Measurements from ENCODE around the gene IL10RA. TPM values are rescaled to one million over a fixed set of nuclear protein-coding genes. Genes with fewer than 3 reads are reported as not detected.

The IL10RA gene
- total and polyA plus RNA-seq, 12 donors, result 2.7 to 50.5 (median 25.5) TPM

DNA sequence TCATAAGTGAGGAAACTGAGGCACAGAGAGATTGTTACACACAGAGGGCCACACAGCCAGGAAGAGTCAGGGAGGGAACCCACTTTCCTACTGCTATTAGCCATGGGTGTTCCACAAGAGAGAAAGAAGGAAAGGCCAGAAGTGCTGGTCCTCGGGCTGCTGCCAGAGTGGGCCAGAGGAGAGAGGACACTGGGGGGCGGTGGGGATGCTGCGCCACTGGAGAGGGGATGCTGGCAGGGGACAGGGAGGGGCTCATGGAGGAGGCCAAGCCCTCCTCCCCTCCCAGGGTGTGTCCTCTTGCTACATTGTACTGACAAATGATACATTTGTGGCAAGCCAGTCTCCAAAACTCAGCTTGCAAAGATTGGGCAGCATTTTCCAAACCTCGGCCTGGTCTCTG lies 9.9 kb downstream of the IL10RA start:
- TF ChIP-seq, protein P1, sequence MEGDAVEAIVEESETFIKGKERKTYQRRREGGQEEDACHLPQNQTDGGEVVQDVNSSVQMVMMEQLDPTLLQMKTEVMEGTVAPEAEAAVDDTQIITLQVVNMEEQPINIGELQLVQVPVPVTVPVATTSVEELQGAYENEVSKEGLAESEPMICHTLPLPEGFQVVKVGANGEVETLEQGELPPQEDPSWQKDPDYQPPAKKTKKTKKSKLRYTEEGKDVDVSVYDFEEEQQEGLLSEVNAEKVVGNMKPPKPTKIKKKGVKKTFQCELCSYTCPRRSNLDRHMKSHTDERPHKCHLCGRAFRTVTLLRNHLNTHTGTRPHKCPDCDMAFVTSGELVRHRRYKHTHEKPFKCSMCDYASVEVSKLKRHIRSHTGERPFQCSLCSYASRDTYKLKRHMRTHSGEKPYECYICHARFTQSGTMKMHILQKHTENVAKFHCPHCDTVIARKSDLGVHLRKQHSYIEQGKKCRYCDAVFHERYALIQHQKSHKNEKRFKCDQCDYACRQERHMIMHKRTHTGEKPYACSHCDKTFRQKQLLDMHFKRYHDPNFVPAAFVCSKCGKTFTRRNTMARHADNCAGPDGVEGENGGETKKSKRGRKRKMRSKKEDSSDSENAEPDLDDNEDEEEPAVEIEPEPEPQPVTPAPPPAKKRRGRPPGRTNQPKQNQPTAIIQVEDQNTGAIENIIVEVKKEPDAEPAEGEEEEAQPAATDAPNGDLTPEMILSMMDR (IDR thresholded peaks at IDR 0.05), result no peak
- TF ChIP-seq POLR2A (IDR thresholded peaks at IDR 0.05), result no peak
- 82 to 92% (median 84%) methylated on average over 3 to 4 of the region's 4 CpGs for WGBS, 4 donors
- peaks cover 0 to 7% of the 10 kb centered on the region in 2 donors for H3K36me3 ChIP-seq (replicated peaks in 1 of 2)

DNA sequence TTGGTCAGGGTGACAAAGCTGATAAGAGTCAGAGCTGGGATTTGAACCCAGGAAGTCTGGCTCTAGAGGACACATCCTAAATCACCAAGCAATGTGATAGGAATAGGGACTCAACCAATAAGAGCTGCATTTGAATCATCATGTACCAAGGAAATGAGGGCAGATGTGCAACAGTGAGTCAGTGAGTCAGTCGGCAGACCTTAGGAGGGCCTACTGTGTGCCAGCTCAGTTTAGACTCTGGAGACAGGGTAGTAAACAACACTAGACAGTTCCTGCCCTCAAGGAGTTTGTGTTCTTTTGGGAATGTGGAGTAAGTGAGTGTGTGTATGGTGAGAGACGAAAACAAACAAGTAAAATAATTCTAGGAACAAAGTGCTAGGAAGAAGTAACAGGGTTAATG lies 11.2 kb downstream of the IL10RA start:
- WGBS, 4 donors, result 85 to 95% (median 88%) methylated on average over 2 of the region's 2 CpGs
- DNase-seq, result peak in 1 of 7 donors; percentile 15
- no peak overlapping the region for H3K27ac ChIP-seq
- no peaks in the 10 kb centered on the region for H3K27me3 ChIP-seq
- TF ChIP-seq POLR2A (IDR thresholded peaks at IDR 0.05), result no peak
- no peaks in the 10 kb centered on the region for H3K9me3 ChIP-seq (replicated peaks in 1 of 3)
- intact Hi-C loops (cut with DNase I), result no loop called here
- H3K4me1 ChIP-seq (replicated peaks in 1 of 2), result peaks cover 0 to 8% of the 10 kb centered on the region in 2 donors
- H3K36me3 ChIP-seq (replicated peaks in 1 of 2), result peaks cover 0 to 7% of the 10 kb centered on the region in 2 donors
- H3K4me3 ChIP-seq, result no peak overlapping the region

More for the DNA sequence above, 9.9 kb downstream of the IL10RA start:
- Histone ChIP-seq H3K9me3 (replicated peaks in 1 of 3) (no peaks in the 10 kb centered on the region), H3K4me3 (no peak overlapping the region), H3K27ac (no peak overlapping the region), H3K27me3 (no peaks in the 10 kb centered on the region), H3K4me1 (replicated peaks in 1 of 2) (no peaks in the 10 kb centered on the region)
- DNase-seq, result no peak
- intact Hi-C loops (cut with DNase I), result no loop called here

DNA sequence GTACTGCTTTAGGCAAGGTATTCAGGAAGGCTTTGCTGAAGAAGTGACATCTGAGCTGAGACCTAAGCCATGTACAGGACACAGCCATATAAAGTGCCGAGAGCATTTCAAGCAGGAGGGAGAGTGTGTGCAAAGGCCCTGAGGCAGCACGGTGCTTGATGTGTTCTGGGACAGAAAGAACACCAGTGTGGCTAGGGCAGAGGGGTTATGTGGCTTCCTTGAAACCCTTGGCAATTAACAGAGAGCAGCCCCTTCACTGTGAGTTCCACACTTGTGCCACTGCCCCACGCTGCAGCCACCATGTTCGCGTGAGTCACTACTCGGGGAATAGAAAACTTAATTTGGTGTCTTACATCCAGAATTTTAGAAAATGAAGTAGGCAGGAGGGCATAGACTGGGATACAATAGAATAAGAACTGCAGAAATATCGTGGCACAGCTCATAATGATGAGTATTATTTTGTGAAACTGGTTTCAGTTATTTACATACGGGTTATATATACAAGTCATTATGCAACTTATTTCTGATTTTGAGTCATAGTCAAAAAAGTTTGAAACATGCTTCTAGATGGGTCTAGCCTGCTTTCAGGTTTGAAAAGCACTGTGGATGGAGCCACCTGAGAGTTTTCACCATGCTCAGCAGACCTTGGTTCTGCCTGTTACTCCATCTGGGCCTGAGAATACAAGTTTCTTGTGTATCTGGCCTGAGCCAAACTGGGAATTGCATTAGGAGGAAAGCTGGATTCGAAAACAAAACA lies 11.8 kb downstream of the IL10RA start:
- Histone ChIP-seq H3K27ac (no peak overlapping the region), H3K4me1 (replicated peaks in 1 of 2) (peaks cover 0 to 12% of the 10 kb centered on the region in 2 donors), H3K9me3 (replicated peaks in 1 of 3) (no peaks in the 10 kb centered on the region), H3K4me3 (no peak overlapping the region), H3K36me3 (replicated peaks in 1 of 2) (peaks cover 0 to 7% of the 10 kb centered on the region in 2 donors), H3K27me3 (no peaks in the 10 kb centered on the region)
- TF ChIP-seq POLR2A (IDR thresholded peaks at IDR 0.05), result no peak
- TF ChIP-seq, protein P1 (IDR thresholded peaks at IDR 0.05), result no peak
- DNase-seq, result peak in 2 of 7 donors; percentile 19 to 34
- WGBS, 4 donors, result 89 to 92% (median 90%) methylated on average over 9 of the region's 9 CpGs
- intact Hi-C loops (cut with DNase I), result no loop called here

DNA sequence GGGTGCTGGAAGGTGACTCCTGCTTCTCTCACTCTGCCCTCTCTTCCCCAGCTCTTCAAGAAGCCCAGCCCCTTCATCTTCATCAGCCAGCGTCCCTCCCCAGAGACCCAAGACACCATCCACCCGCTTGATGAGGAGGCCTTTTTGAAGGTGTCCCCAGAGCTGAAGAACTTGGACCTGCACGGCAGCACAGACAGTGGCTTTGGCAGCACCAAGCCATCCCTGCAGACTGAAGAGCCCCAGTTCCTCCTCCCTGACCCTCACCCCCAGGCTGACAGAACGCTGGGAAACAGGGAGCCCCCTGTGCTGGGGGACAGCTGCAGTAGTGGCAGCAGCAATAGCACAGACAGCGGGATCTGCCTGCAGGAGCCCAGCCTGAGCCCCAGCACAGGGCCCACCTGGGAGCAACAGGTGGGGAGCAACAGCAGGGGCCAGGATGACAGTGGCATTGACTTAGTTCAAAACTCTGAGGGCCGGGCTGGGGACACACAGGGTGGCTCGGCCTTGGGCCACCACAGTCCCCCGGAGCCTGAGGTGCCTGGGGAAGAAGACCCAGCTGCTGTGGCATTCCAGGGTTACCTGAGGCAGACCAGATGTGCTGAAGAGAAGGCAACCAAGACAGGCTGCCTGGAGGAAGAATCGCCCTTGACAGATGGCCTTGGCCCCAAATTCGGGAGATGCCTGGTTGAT lies 12.6 kb downstream of the IL10RA start:
- intact Hi-C loops (cut with DNase I), result no loop called here
- H3K4me1 ChIP-seq (replicated peaks in 1 of 2), result peaks cover 0 to 12% of the 10 kb centered on the region in 2 donors
- DNase-seq, result peak in 2 of 7 donors; percentile 19 to 41
- no peaks in the 10 kb centered on the region for H3K27me3 ChIP-seq
- no peak overlapping the region for H3K27ac ChIP-seq
- WGBS, 4 donors, result 70 to 92% (median 84%) methylated on average over 4 to 10 of the region's 10 CpGs
- H3K36me3 ChIP-seq (replicated peaks in 1 of 2), result peaks cover 0 to 7% of the 10 kb centered on the region in 2 donors
- no peaks in the 10 kb centered on the region for H3K9me3 ChIP-seq (replicated peaks in 1 of 3)
- H3K4me3 ChIP-seq, result no peak overlapping the region
- TF ChIP-seq, protein P1 (IDR thresholded peaks at IDR 0.05), result no peak
- TF ChIP-seq POLR2A (IDR thresholded peaks at IDR 0.05), result no peak

Measured in adrenal gland (tissue), 12 donors.